CD4-positive, alpha-beta T cell (primary cell): ENCODE measurements around the gene TCEAL5. TPM values are rescaled to one million over a fixed set of nuclear protein-coding genes. Genes with fewer than 3 reads are reported as not detected.
A peak's percentile ranks its signal among the peaks of the same experiment; 100 is the strongest.

ENCODE experiments used
- ATAC-seq: fragments of 200-7000 bp; cut with Tn5 transposase; one replicate; pipeline ENCODE4 v1.10.0; 2022; ENCODE audit warnings: mild to moderate bottlenecking; ENCODE audit not compliant: poor library complexity
- CTCF ChIA-PET: fragments of 350-600 bp; sonication (Branson Sonifier 250); formaldehyde crosslinking; loops from one replicate; lab custom pipeline; 2021; ENCODE audit warnings: antibody characterized with exemption, inconsistent platforms; lab: Charles Lee
- POLR2A ChIA-PET: fragments of 350-600 bp; sonication (Branson Sonifier 250); formaldehyde crosslinking; loops from one replicate; lab custom pipeline; 2021; ENCODE audit warnings: antibody characterized with exemption, inconsistent platforms; lab: Charles Lee
- DNase-seq, 14 experiments: peaks; one replicate each; pipeline ENCODE4 v3.0.0-alpha.2; 2013 to 2020; ENCODE audit warnings: mixed read lengths in 2 of 14
- H3K27ac ChIP-seq, 2 donors: one replicate each; pipeline versions ENCODE4 v1.5.1 to v1.7.0; 2013; ENCODE audit warnings: low read length in 2 of 2, low read depth in 1 of 2, mild to moderate bottlenecking in 1 of 2
- H3K27me3 ChIP-seq, 2 experiments: 1 replicate in 1 of 2; 2 replicates in 1 of 2; pipeline versions ENCODE4 v1.6.1 to v1.7.0; 2013; ENCODE audit warnings: low read length in 2 of 2, control low read depth in 1 of 2, mild to moderate bottlenecking in 1 of 2, moderate library complexity in 1 of 2; ENCODE audit not compliant: insufficient read depth in 2 of 2, control insufficient read depth in 1 of 2
- H3K36me3 ChIP-seq: one replicate; pipeline ENCODE4 v1.6.1; 2013; ENCODE audit warnings: low read length, control low read depth; ENCODE audit not compliant: insufficient read depth
- H3K4me1 ChIP-seq: one replicate; pipeline ENCODE4 v1.6.1; 2013; ENCODE audit warnings: low read length, control low read depth; ENCODE audit not compliant: insufficient read depth
- H3K4me3 ChIP-seq: one replicate; pipeline ENCODE4 v1.5.1; 2013; ENCODE audit warnings: mild to moderate bottlenecking, low read length, moderate library complexity
- H3K9me3 ChIP-seq, 2 experiments: 1 replicate in 1 of 2; 2 replicates in 1 of 2; pipeline versions ENCODE4 v1.6.1 to v1.7.0; 2013; ENCODE audit warnings: low read length in 2 of 2, mild to moderate bottlenecking in 2 of 2, control low read depth in 1 of 2, moderate library complexity in 1 of 2; ENCODE audit not compliant: control insufficient read depth in 1 of 2, insufficient read depth in 1 of 2
- H3K27ac Mint-ChIP-seq: one replicate; pipeline ENCODE4 v1.8.0; 2020; ENCODE audit warnings: mixed read lengths
- H3K27me3 Mint-ChIP-seq: one replicate; pipeline ENCODE4 v1.8.0; 2021; ENCODE audit warnings: mixed read lengths
- H3K36me3 Mint-ChIP-seq: one replicate; pipeline ENCODE4 v1.8.0; 2021; ENCODE audit warnings: low read depth, mixed read lengths
- H3K4me1 Mint-ChIP-seq: one replicate; pipeline ENCODE4 v1.8.0; 2021; ENCODE audit warnings: low read depth, mixed read lengths
- H3K4me3 Mint-ChIP-seq: one replicate; pipeline ENCODE4 v1.8.0; 2020; ENCODE audit warnings: mild to moderate bottlenecking, mixed read lengths
- H3K9me3 Mint-ChIP-seq: one replicate; pipeline ENCODE4 v1.8.0; 2020; ENCODE audit warnings: mixed read lengths
- CTCF ChIP-seq: fragments of 200-600 bp; IDR thresholded peaks from one replicate; pipeline ENCODE4 v1.8.0; 2022; ENCODE audit warnings: antibody characterized with exemption, mild to moderate bottlenecking
- intact Hi-C, 2 experiments: fragments of 100-400 bp; cut with DNase I in 1 of 2; cut with micrococcal nuclease in 1 of 2; formaldehyde crosslinking; loops; one replicate each; pipeline versions ENCODE4 v1.15.1 to v1.9.0; 2023 to 2025; cut with DNase I, micrococcal nuclease
- total RNA-seq, 174 experiments: library from RNA in 2 of 174; stranded (reverse) in 2 of 174; gene quantifications; one replicate each; pipeline ENCODE4 v1.2.3 and lab custom pipeline; 2021 to 2026

The TCEAL5 gene
- total RNA-seq, 2 experiments from 2014 or later: not detected

GRCh38 chrX:103250977-103251376, 25.6 kb downstream of the TCEAL5 start:
- Histone ChIP-seq H3K4me1 (peaks cover 12% of the 10 kb centered on the region), H3K27ac (no peak overlapping the region), H3K36me3 (peaks cover 3% of the 10 kb centered on the region), H3K27me3 (no peaks in the 10 kb centered on the region), H3K4me3 (no peak overlapping the region), H3K9me3 (no peaks in the 10 kb centered on the region)
- ChIA-PET CTCF (no interaction called here), POLR2A (no interaction called here)
- Mint-ChIP-seq H3K9me3 (no peaks in the 10 kb centered on the region), H3K27ac (no peak overlapping the region), H3K27me3 (no peaks in the 10 kb centered on the region), H3K4me3 (no peak overlapping the region), H3K4me1 (peaks cover 32% of the 10 kb centered on the region), H3K36me3 (peaks cover 14% of the 10 kb centered on the region)
- TF ChIP-seq CTCF: no peak
- ATAC-seq: no peak
- DNase-seq: no peak
- intact Hi-C loops: no loop called here

GRCh38 chrX:103249805-103250204, 26.7 kb downstream of the TCEAL5 start:
- CTCF ChIA-PET: interaction anchor here (1.4 kb wide), 1 partner anchor 39 kb away, joined by 8 read pairs; no protein-coding TSS in a partner anchor

GRCh38 chrX:103248553-103248952, 28.0 kb downstream of the TCEAL5 start:
- Histone ChIP-seq H3K27ac (no peak overlapping the region), H3K9me3 (no peaks in the 10 kb centered on the region), H3K4me1 (peaks cover under 1% of the 10 kb centered on the region), H3K27me3 (no peaks in the 10 kb centered on the region), H3K36me3 (peaks cover 3% of the 10 kb centered on the region), H3K4me3 (no peak overlapping the region)
- ATAC-seq (no peak), DNase-seq (peak in 4 of 14 experiments; percentile 13 to 47 (median 40))
- H3K9me3 Mint-ChIP-seq: no peaks in the 10 kb centered on the region
- no peak overlapping the region for H3K4me3 Mint-ChIP-seq
- peak; percentile 46 for TF ChIP-seq CTCF
- ChIA-PET CTCF (interaction anchor here (1.4 kb wide), 1 partner anchor 38 kb away, joined by 8 read pairs; no protein-coding TSS in a partner anchor), POLR2A (interaction anchor here (1.3 kb wide), 1 partner anchor 38 kb away, joined by 3 read pairs; no protein-coding TSS in a partner anchor)
- intact Hi-C loops: loop anchor here (1.0 to 5.0 kb wide), 3 partner anchors 37 to 296 kb away; no protein-coding TSS in a partner anchor
- H3K4me1 Mint-ChIP-seq: peaks cover 8% of the 10 kb centered on the region
- H3K36me3 Mint-ChIP-seq: no peaks in the 10 kb centered on the region
- H3K27me3 Mint-ChIP-seq: no peaks in the 10 kb centered on the region
- no peak overlapping the region for H3K27ac Mint-ChIP-seq

More at GRCh38 chrX:103249805-103250204, 26.7 kb downstream of the TCEAL5 start:
- POLR2A ChIA-PET: no interaction called here
- H3K36me3 Mint-ChIP-seq: peaks cover 8% of the 10 kb centered on the region
- Histone ChIP-seq H3K36me3 (peaks cover 3% of the 10 kb centered on the region), H3K4me3 (no peak overlapping the region), H3K27me3 (no peaks in the 10 kb centered on the region), H3K27ac (no peak overlapping the region), H3K4me1 (peaks cover 8% of the 10 kb centered on the region), H3K9me3 (no peaks in the 10 kb centered on the region)
- TF ChIP-seq CTCF: no peak
- peaks cover 20% of the 10 kb centered on the region for H3K4me1 Mint-ChIP-seq
- intact Hi-C loops: loop anchor here in 1 of 2 experiments (5.0 kb wide), 1 partner anchor 298 kb away; no protein-coding TSS in a partner anchor
- H3K27ac Mint-ChIP-seq: no peak overlapping the region
- no peak overlapping the region for H3K4me3 Mint-ChIP-seq
- no peak for ATAC-seq
- H3K27me3 Mint-ChIP-seq: no peaks in the 10 kb centered on the region
- no peak for DNase-seq
- H3K9me3 Mint-ChIP-seq: no peaks in the 10 kb centered on the region
